ENCODE data around the gene DYNC1I2. TPM values are rescaled to one million over a fixed set of nuclear protein-coding genes. Genes with fewer than 3 reads are reported as not detected.
"Not testable (repeated sequence)": the region's sequence is repeated elsewhere in the genome, so short reads cannot be mapped to it uniquely, and the experiment has no call there.

Gene DYNC1I2
- total RNA-seq, 3 donors from 2014 or later (not counting 1 experiment from before 2014, with no cell fraction given) = 26.7 to 36.4 (median 30.2) TPM

DNA sequence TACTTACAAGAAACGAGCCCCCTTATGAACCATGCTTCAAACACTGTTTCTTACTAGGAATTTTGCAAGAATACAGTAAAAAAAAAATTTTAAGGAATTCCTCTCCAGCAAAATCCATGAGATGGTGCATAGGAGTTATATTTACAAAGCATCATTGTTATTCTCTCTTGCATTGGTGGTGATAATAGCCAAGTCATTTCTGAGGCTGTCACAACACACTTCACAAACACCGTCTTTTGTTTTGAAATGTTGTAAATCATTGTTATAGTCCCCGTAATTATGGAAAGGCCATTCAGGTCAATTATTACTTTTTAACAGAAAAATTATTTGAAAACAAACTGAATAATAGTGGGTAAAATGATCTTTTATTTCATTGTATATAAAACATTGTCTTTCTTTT is 60.1 kb downstream of the DYNC1I2 start:
- TF ChIP-seq, protein P1, sequence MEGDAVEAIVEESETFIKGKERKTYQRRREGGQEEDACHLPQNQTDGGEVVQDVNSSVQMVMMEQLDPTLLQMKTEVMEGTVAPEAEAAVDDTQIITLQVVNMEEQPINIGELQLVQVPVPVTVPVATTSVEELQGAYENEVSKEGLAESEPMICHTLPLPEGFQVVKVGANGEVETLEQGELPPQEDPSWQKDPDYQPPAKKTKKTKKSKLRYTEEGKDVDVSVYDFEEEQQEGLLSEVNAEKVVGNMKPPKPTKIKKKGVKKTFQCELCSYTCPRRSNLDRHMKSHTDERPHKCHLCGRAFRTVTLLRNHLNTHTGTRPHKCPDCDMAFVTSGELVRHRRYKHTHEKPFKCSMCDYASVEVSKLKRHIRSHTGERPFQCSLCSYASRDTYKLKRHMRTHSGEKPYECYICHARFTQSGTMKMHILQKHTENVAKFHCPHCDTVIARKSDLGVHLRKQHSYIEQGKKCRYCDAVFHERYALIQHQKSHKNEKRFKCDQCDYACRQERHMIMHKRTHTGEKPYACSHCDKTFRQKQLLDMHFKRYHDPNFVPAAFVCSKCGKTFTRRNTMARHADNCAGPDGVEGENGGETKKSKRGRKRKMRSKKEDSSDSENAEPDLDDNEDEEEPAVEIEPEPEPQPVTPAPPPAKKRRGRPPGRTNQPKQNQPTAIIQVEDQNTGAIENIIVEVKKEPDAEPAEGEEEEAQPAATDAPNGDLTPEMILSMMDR (IDR thresholded peaks at IDR 0.05) = no peak

DNA sequence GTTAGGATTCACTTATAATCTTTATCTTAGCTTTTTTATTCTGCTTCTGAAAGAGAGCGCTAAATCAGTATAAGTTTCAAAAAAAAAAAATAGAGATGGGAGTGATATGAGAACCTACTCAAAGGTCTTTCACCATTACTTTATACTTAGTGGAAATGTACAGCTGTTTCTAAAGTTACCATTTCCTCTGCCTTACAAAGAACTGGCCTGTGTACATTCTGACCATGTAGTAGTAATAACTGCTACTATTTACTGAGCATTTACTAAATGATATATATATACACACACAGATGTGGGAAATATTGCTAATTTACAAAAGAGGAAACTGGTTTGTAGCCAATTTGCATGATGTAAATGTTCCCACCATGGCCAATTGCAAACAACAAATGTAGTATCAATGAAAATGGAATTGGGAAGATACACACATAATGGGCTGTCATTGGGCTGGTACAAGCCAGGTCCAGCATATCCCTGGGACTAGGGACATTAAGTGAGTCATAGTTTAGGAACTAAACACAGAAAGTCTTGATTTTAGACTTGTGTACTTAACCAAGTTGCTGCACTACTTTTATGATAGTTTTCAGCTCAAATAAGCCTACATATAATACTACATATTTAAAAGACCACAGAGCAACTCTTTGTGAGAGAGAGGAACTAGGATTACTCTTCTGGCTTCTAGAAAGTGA is 67.1 kb downstream of the DYNC1I2 start:
- no CpG with 5 or more reads among the region's 1 CpG for WGBS (ENCODE audit: insufficient coverage)

More for the DNA sequence above, 60.1 kb downstream of the DYNC1I2 start:
- Histone ChIP-seq H3K4me3 (ENCODE audit: low read length) (no peak overlapping the region), H3K27ac (ENCODE audit: low read length) (no peak overlapping the region), H3K4me1 (ENCODE audit: control insufficient read depth, insufficient read depth, low read length) (no peaks in the 10 kb centered on the region), H3K9me3 (ENCODE audit: control insufficient read depth, insufficient read depth, low read length) (no peaks in the 10 kb centered on the region), H3K27me3 (ENCODE audit: control insufficient read depth, insufficient read depth, low read length) (no peaks in the 10 kb centered on the region), H3K36me3 (ENCODE audit: control insufficient read depth, insufficient read depth, low read length) (peaks cover 52% of the 10 kb centered on the region)
- Mint-ChIP-seq H3K9me3 (no peaks in the 10 kb centered on the region), H3K4me1 (no peaks in the 10 kb centered on the region), H3K36me3 (peaks cover 23% of the 10 kb centered on the region), H3K4me3 (no peak overlapping the region), H3K27ac (no peak overlapping the region), H3K27me3 (ENCODE audit: low read depth in 2 of 2) (no peaks in the 10 kb centered on the region)
- DNase-seq = no peak
- no peak for ATAC-seq
- no CpG with 5 or more reads among the region's 3 CpGs for WGBS (ENCODE audit: insufficient coverage)
- intact Hi-C loops (cut with micrococcal nuclease) = no loop called here

DNA sequence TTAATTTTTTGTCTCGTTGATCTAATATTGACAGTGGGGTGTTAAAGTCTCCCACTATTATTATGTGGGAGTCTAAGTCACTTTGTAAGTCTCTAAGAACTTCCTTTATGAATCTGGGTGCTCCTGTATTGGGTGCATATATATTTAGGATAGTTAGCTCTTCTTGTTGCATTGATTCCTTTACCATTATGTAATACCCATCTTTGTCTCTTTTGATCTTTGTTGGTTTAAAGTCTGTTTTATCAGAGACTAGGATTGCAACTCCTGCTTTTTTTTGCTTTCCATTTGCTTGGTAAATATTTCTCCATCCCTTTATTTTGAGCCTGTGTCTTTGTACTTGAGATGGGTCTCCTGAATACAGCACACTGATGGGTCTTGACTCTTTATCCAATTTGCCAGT is 71.5 kb downstream of the DYNC1I2 start:
- H3K4me1 Mint-ChIP-seq; H3K9me3 Mint-ChIP-seq; DNase-seq; intact Hi-C loops (cut with micrococcal nuclease); H3K27ac Mint-ChIP-seq; H3K4me3 ChIP-seq (ENCODE audit: low read length); H3K4me3 Mint-ChIP-seq; H3K36me3 Mint-ChIP-seq; H3K36me3 ChIP-seq (ENCODE audit: control insufficient read depth, insufficient read depth, low read length); H3K27ac ChIP-seq (ENCODE audit: low read length); H3K4me1 ChIP-seq (ENCODE audit: control insufficient read depth, insufficient read depth, low read length); H3K27me3 ChIP-seq (ENCODE audit: control insufficient read depth, insufficient read depth, low read length); H3K9me3 ChIP-seq (ENCODE audit: control insufficient read depth, insufficient read depth, low read length); ATAC-seq; H3K27me3 Mint-ChIP-seq (ENCODE audit: low read depth in 2 of 2): not testable (repeated sequence)
- WGBS (ENCODE audit: insufficient coverage) = 100% methylated on average over 1 of the region's 1 CpG

More for the DNA sequence above, 67.1 kb downstream of the DYNC1I2 start:
- intact Hi-C loops (cut with micrococcal nuclease) = no loop called here
- Mint-ChIP-seq H3K27ac (no peak overlapping the region), H3K27me3 (ENCODE audit: low read depth in 2 of 2) (no peaks in the 10 kb centered on the region), H3K9me3 (peaks cover 4 to 5% of the 10 kb centered on the region in 2 donors), H3K36me3 (peaks cover 6% of the 10 kb centered on the region), H3K4me1 (peaks cover 0 to 11% of the 10 kb centered on the region in 2 donors), H3K4me3 (no peak overlapping the region)
- H3K4me1 ChIP-seq (ENCODE audit: control insufficient read depth, insufficient read depth, low read length) = no peaks in the 10 kb centered on the region
- H3K27me3 ChIP-seq (ENCODE audit: control insufficient read depth, insufficient read depth, low read length) = no peaks in the 10 kb centered on the region
- peaks cover 11% of the 10 kb centered on the region for H3K36me3 ChIP-seq (ENCODE audit: control insufficient read depth, insufficient read depth, low read length)
- TF ChIP-seq, protein P1 (IDR thresholded peaks at IDR 0.05) = no peak
- DNase-seq (no peak), ATAC-seq (peak in 1 of 3 donors; percentile 24)
- no peak overlapping the region for H3K4me3 ChIP-seq (ENCODE audit: low read length)
- H3K9me3 ChIP-seq (ENCODE audit: control insufficient read depth, insufficient read depth, low read length) = no peaks in the 10 kb centered on the region
- H3K27ac ChIP-seq (ENCODE audit: low read length) = no peak overlapping the region

DNA sequence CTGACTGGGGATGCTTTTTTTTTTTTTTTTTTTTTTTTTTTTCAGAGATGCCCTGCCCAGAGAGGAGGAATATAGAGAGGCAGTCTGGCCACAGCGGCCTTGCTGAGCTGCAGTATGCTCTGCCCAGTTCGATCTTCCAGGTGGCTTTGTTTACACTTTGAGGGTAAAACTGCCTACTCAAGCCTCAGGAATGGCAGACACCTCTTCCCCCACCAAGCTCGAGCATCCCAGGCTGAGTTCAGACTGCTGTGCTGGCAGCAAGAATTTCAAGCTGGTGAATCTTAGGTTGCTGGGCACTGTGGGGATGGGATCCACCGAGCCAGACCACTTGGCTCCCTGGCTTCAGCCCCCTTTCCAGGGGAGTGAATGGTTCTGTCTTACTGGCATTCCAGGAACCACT is 73.9 kb downstream of the DYNC1I2 start:
- H3K4me1 Mint-ChIP-seq; H3K4me1 ChIP-seq (ENCODE audit: control insufficient read depth, insufficient read depth, low read length); H3K9me3 Mint-ChIP-seq; H3K27ac Mint-ChIP-seq; H3K36me3 ChIP-seq (ENCODE audit: control insufficient read depth, insufficient read depth, low read length); ATAC-seq; H3K27me3 Mint-ChIP-seq (ENCODE audit: low read depth in 2 of 2); intact Hi-C loops (cut with micrococcal nuclease); H3K27me3 ChIP-seq (ENCODE audit: control insufficient read depth, insufficient read depth, low read length); DNase-seq; H3K36me3 Mint-ChIP-seq; H3K27ac ChIP-seq (ENCODE audit: low read length); H3K4me3 Mint-ChIP-seq; H3K9me3 ChIP-seq (ENCODE audit: control insufficient read depth, insufficient read depth, low read length); H3K4me3 ChIP-seq (ENCODE audit: low read length): not testable (repeated sequence)
- 98% methylated on average over 4 of the region's 4 CpGs for WGBS (ENCODE audit: insufficient coverage)
